ENCODE data around the gene LSAMP.

The LSAMP gene

DNA sequence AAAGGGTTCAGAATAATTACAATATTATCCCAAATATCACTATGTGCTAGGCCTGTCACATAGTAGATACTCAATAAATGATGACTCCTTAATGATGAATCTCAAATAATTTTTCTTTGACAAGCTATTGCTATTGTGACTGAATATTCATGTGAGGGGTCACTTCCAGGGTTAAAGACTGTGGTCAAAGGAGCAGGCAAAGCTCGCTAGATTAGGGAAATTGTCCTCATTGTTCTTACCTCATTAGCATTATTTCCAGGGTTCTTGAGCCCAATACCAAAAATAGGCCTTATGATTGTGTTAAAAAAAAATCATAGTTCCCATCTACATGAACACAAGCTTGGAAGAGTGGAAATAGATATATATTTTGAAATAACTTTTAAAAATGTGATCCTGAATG lies 569.8 kb downstream of the LSAMP start:
- DNase-seq (ENCODE audit: low read depth) = no peak
- TF ChIP-seq, protein P1, sequence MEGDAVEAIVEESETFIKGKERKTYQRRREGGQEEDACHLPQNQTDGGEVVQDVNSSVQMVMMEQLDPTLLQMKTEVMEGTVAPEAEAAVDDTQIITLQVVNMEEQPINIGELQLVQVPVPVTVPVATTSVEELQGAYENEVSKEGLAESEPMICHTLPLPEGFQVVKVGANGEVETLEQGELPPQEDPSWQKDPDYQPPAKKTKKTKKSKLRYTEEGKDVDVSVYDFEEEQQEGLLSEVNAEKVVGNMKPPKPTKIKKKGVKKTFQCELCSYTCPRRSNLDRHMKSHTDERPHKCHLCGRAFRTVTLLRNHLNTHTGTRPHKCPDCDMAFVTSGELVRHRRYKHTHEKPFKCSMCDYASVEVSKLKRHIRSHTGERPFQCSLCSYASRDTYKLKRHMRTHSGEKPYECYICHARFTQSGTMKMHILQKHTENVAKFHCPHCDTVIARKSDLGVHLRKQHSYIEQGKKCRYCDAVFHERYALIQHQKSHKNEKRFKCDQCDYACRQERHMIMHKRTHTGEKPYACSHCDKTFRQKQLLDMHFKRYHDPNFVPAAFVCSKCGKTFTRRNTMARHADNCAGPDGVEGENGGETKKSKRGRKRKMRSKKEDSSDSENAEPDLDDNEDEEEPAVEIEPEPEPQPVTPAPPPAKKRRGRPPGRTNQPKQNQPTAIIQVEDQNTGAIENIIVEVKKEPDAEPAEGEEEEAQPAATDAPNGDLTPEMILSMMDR (IDR thresholded peaks at IDR 0.05; ENCODE audit: insufficient read depth, low read depth, low read length, missing control alignments) = no peak
- H3K4me3 ChIP-seq (ENCODE audit: low read depth, low read length) = no peak overlapping the region

DNA sequence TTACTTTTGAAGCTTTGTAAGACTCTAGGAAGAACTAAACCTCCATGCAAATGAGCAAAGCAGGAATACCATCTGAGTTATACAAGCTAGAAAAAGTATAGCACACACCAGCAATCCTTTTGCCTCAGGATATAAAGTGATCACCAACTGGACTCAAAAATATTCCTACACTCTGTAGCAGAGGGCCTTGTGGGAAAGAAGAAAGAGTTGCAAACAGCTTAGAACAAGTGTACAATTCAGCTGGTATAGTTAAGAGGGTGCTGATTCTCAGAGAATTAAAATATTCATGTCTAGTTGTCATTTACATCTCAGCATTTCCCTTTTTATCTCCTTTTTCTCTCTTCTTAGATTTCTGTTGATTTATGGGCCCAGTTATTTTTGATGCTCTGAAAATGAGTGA lies 573.6 kb downstream of the LSAMP start:
- H3K4me3 ChIP-seq (ENCODE audit: low read depth, low read length) = no peak overlapping the region
- no peak for DNase-seq (ENCODE audit: low read depth)
- TF ChIP-seq, protein P1 (IDR thresholded peaks at IDR 0.05; ENCODE audit: insufficient read depth, low read depth, low read length, missing control alignments) = no peak

DNA sequence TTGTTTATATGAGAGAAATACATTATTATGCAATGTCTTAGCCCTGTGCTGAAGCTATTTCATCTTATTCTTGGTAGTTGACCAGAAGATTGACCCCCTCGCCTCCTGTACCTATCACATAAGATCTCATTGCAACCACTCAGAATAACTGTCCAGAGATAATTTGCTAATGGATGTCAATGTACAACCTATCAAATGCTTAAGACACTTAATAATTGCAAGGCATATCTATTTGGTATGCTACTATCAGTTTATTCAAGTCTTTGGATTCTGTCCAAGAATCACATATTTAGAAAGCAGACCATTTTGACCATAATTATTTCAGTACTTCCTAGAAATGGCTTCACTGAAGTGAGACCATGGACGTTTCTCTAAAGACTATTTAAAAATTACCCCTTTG lies 580.4 kb downstream of the LSAMP start:
- no peak for DNase-seq (ENCODE audit: low read depth)
- no peak overlapping the region for H3K4me3 ChIP-seq (ENCODE audit: low read depth, low read length)
- TF ChIP-seq, protein P1 (IDR thresholded peaks at IDR 0.05; ENCODE audit: insufficient read depth, low read depth, low read length, missing control alignments) = no peak

DNA sequence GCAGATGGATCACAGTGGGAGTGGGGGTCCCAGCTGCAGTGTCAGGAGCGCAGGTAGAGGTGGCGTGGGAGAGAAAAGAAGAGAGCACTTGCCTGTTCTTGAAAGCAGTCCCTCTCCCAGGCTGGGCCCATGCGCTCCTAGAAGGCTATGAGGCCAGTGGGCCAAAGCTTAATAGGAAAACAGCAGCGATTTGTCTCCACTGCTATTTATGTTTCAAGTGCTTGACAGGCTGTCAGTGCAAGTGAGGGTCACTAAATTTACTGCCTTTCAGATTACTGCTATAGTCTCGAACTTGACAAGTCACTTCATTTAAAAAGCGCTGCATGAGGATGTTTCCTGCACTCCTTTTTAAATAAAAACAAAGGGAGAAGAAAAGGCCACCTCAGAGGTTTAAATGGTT lies 582.4 kb downstream of the LSAMP start:
- no peak for DNase-seq (ENCODE audit: low read depth)
- TF ChIP-seq, protein P1 (IDR thresholded peaks at IDR 0.05; ENCODE audit: insufficient read depth, low read depth, low read length, missing control alignments) = no peak

DNA sequence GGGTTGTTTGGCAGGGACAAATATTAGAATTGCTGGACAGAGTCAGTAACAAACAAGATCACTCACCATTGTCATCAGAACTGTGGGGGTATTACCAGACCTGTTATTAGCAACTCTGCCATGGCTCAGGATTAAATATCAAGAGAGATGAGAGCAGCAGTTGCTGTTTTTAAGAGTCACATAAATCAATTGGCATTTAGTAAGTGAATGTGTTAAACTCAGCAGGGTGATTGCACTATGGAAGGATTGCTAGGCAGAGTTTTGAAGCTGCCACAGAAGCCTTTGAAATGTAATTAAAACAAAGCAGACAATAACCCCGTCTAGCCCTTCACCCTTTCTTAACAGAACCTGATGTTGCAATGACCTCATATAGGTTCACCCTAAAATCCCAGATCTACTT lies 583.2 kb downstream of the LSAMP start:
- no peak overlapping the region for H3K4me3 ChIP-seq (ENCODE audit: low read depth, low read length)
- DNase-seq (ENCODE audit: low read depth) = no peak
- TF ChIP-seq, protein P1 (IDR thresholded peaks at IDR 0.05; ENCODE audit: insufficient read depth, low read depth, low read length, missing control alignments) = no peak

More for the DNA sequence above, 582.4 kb downstream of the LSAMP start:
- H3K4me3 ChIP-seq (ENCODE audit: low read depth, low read length) = no peak overlapping the region

DNA sequence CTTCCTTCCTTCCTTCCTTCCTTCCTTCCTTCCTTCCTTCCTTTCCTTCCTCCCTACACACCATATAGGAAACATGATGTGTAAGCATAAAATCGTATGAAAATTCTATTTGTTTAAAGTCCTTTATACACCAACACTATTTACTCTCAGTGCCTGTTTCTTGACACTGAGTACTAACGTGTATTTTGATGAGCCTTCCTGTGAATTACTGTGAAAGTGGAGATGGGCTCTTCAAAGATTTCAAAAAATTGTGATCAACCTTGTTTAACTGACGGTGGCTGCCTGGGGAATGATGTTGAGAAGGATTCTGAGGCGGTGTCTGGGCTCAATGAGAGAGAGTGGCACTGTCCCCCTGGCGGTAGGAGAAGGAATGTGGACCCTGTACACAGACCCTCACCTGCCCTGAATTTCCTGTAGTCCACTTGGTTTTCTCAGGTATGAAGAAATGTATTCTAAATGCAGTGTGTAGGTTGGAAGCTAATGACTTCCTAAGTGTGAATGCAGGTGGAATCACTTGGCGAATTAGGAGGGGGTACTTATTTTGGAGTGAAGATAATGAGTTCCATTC lies 584.0 kb downstream of the LSAMP start:
- TF ChIP-seq, protein P1 (IDR thresholded peaks at IDR 0.05; ENCODE audit: insufficient read depth, low read depth, low read length, missing control alignments) = peak; percentile 23
- no peak overlapping the region for H3K4me3 ChIP-seq (ENCODE audit: low read depth, low read length)

DNA sequence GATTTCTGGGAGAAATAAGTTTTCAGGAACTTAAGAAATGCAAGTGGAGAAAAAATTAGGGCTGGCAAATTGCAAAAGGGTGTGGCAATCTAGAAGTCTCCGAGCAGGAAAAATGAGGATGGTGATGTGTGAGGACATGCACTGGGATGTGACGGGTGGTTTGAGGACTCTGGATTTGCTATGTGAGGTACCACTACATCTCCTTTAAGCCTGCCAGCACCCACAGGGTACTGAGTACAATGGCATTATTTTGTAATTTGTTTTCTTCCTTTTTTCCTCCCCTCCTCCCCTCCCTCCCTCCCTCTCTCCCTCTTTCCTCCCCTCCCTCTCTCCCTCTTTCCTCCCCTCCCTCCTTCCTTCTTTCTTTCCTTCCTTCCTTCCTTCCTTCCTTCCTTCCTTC lies 584.5 kb downstream of the LSAMP start:
- TF ChIP-seq, protein P1 (IDR thresholded peaks at IDR 0.05; ENCODE audit: insufficient read depth, low read depth, low read length, missing control alignments) = no peak
- no peak overlapping the region for H3K4me3 ChIP-seq (ENCODE audit: low read depth, low read length)
- DNase-seq (ENCODE audit: low read depth) = no peak

More for the DNA sequence above, 584.0 kb downstream of the LSAMP start:
- peak; percentile 2 for DNase-seq (ENCODE audit: low read depth)
